Neutrophil (primary cell): Measurements from ENCODE around the gene DUSP7.
A peak's percentile ranks its signal among the peaks of the same experiment; 100 is the strongest.

Source experiments
- H3K27ac ChIP-seq: fragments of 200-600 bp; sonication (generic); 2 replicates; pipeline ENCODE4 v1.5.1; 2016; ENCODE audit warnings: mild to moderate bottlenecking, moderate library complexity
- H3K27me3 ChIP-seq: fragments of 200-600 bp; sonication (generic); 2 replicates; pipeline ENCODE4 v1.6.0; 2016; ENCODE audit warnings: mild to moderate bottlenecking
- H3K36me3 ChIP-seq: fragments of 200-600 bp; sonication (generic); 2 replicates; pipeline ENCODE4 v1.5.1; 2017
- H3K4me1 ChIP-seq, 2 experiments: fragments of 200-600 bp in 1 of 2; sonication (generic) in 1 of 2; 1 replicate in 1 of 2; 2 replicates in 1 of 2; pipeline versions ENCODE4 v1.5.1 to v1.6.1; 2013 to 2016; ENCODE audit warnings: low read depth in 1 of 2, low read length in 1 of 2, mild to moderate bottlenecking in 1 of 2, moderate library complexity in 1 of 2; ENCODE audit not compliant: control insufficient read depth in 1 of 2, insufficient read depth in 1 of 2
- H3K4me3 ChIP-seq, 2 experiments: fragments of 200-600 bp in 1 of 2; sonication (generic) in 1 of 2; 1 replicate in 1 of 2; 2 replicates in 1 of 2; pipeline ENCODE4 v1.5.1; 2013 to 2016; ENCODE audit warnings: low read depth in 1 of 2, low read length in 1 of 2, mild to moderate bottlenecking in 1 of 2, moderate library complexity in 1 of 2
- H3K9me3 ChIP-seq: fragments of 200-600 bp; sonication (generic); 2 replicates; pipeline ENCODE4 v1.5.1; 2016
- CTCF ChIP-seq: fragments of 200-600 bp; sonication (generic); IDR thresholded peaks from 2 replicates; pipeline ENCODE4 v1.5.1; 2016; ENCODE audit warnings: antibody characterized with exemption

The DUSP7 gene

GRCh38 chr3:52063026-52063723 is 6.8 kb upstream of the DUSP7 start:
- Histone ChIP-seq H3K36me3 (no peaks in the 10 kb centered on the region), H3K9me3 (no peaks in the 10 kb centered on the region), H3K4me3 (no peak overlapping the region), H3K27me3 (no peaks in the 10 kb centered on the region), H3K27ac (no peak overlapping the region), H3K4me1 (no peaks in the 10 kb centered on the region)
- no peak for TF ChIP-seq CTCF

DNA sequence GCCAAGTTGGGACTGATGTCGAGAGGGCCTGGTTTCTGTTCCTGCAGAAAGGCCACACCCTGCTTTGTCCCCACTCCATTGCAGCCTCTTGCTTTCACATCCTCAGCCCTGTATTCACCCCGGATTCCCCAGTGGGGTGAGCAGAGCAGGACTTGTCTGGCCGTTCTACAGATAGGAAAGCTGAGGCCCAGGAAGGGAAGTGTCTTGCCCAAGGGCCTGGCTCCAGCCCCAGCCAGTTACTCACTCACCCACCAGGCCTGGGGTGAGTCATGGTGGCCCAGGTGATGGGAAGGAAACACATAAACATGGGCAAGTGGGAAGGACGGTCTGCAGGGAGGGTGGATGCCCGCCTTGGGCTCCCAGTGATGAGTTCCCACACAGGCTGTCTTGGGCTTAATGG is 6.1 kb upstream of the DUSP7 start:
- Histone ChIP-seq H3K36me3 (no peaks in the 10 kb centered on the region), H3K9me3 (no peaks in the 10 kb centered on the region), H3K27ac (no peak overlapping the region), H3K4me3 (no peak overlapping the region), H3K27me3 (no peaks in the 10 kb centered on the region), H3K4me1 (peaks cover 4% of the 10 kb centered on the region in 2 experiments)
- TF ChIP-seq CTCF, result no peak

- Histone ChIP-seq H3K36me3 (no peaks in the 10 kb centered on the region), H3K27me3 (no peaks in the 10 kb centered on the region), H3K4me3 (no peak overlapping the region), H3K27ac (no peak overlapping the region), H3K4me1 (peaks cover 12% of the 10 kb centered on the region in 2 experiments), H3K9me3 (no peaks in the 10 kb centered on the region)
- no peak for TF ChIP-seq CTCF
These were observed 4.9 kb upstream of the DUSP7 start for GRCh38 chr3:52061121-52061910.

DNA sequence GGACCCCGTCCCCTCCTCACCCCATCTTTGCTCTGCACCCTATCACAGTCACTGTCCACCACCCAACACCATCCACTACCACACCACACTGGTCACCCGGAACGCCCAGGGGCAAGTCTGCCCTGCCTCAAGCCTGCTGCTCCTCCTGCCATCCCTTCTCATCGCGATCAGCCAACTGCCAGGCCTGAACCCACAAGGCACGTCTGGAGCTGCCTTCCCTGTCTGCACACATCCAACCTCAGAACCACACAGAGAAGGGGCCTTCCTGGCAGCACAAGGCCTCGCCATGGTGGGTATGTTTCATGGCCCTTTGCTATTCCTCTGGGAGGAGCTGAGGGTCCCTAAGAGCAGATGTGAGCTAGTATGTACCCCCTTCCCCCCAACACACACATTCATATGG is 3.4 kb upstream of the DUSP7 start:
- Histone ChIP-seq H3K4me1 (peaks cover 21 to 23% of the 10 kb centered on the region in 2 experiments), H3K9me3 (no peaks in the 10 kb centered on the region), H3K27me3 (no peaks in the 10 kb centered on the region), H3K4me3 (no peak overlapping the region), H3K36me3 (no peaks in the 10 kb centered on the region), H3K27ac (no peak overlapping the region)
- no peak for TF ChIP-seq CTCF

DNA sequence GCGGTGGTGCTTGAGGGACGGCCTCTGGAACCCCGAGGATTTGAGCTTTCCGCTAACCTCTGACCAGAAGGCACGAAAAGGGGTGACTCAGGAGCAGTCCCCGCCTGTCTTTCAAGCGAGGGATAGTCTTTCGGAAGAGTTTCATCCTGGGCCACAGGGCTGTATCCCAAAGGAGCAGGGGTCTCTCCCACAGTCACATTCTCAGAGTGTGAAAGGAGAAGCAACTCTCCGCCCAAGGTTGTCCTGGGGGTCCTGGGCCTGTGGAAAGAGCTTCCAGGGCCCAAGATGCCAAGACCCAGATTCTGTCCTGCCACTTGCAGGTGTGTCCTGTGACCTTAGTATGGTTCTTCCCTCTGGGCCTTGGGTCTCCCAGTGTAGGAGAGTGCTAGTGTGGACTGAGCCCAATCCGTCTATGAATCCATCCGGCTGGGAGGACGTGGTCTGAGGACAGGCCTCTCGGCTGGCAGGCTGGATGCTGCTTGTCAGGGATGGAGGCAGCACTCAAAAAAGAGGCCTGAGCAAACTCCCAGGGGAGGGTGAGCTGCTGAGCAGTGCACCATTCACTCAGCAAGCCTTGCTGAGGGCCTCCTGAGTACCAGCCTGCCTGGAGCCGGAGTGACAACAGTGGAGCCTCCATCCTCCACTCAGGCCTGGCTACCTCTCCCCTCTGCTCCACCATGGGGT is 1.6 kb upstream of the DUSP7 start:
- Histone ChIP-seq H3K4me1 (peaks cover 39 to 41% of the 10 kb centered on the region in 2 experiments), H3K4me3 (peak overlapping the region; percentile 74 to 88), H3K36me3 (no peaks in the 10 kb centered on the region), H3K27me3 (no peaks in the 10 kb centered on the region), H3K27ac (no peak overlapping the region), H3K9me3 (no peaks in the 10 kb centered on the region)
- no peak for TF ChIP-seq CTCF
